ENCODE data around the gene CLP1.

DNA sequence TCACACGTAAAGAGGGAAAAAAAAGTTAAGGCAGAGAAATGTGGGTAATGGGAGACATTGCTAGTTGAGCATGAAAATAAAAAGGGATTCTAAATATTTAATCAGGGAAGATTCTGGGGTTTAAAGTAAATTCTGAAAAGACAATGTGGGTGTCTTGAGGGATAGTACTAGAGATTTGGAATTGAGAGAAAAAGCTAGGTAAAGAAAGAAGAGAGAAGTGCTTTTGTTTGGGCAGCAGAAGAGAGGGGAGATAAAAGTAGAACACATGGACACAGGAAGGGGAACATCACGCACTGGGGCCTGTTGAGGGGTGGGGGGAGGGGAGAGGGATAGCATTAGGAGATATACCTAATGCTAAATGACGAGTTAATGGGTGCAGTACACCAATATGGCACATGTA lies 4.4 kb upstream of the CLP1 start:
- TF ChIP-seq, protein P1, sequence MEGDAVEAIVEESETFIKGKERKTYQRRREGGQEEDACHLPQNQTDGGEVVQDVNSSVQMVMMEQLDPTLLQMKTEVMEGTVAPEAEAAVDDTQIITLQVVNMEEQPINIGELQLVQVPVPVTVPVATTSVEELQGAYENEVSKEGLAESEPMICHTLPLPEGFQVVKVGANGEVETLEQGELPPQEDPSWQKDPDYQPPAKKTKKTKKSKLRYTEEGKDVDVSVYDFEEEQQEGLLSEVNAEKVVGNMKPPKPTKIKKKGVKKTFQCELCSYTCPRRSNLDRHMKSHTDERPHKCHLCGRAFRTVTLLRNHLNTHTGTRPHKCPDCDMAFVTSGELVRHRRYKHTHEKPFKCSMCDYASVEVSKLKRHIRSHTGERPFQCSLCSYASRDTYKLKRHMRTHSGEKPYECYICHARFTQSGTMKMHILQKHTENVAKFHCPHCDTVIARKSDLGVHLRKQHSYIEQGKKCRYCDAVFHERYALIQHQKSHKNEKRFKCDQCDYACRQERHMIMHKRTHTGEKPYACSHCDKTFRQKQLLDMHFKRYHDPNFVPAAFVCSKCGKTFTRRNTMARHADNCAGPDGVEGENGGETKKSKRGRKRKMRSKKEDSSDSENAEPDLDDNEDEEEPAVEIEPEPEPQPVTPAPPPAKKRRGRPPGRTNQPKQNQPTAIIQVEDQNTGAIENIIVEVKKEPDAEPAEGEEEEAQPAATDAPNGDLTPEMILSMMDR (conservative IDR thresholded peaks at IDR 0.05) = no peak
- no peak for TF ChIP-seq EZH2 (IDR thresholded peaks at IDR 0.05; ENCODE audit: low read depth)
